Natural killer cell (primary cell): ENCODE data around the gene PON3. TPM values are rescaled to one million over a fixed set of nuclear protein-coding genes. Genes with fewer than 3 reads are reported as not detected.

ENCODE experiments used
- ATAC-seq, 3 donors: fragments of 150-1000 bp in 2 of 3; fragments of 200-7000 bp in 1 of 3; cut with Tn5 transposase; 1 replicate in 1 of 3; 2 replicates in 2 of 3; pipeline ENCODE4 v1.10.0; 2021; ENCODE audit warnings: mild to moderate bottlenecking in 2 of 3, moderate library complexity in 2 of 3
- DNase-seq, 2 donors: peaks; one replicate each; pipeline versions ENCODE4 v3.0.0 to v3.0.0-alpha.2; 2013 to 2021; ENCODE audit warnings: mixed read lengths in 1 of 2
- H3K27ac ChIP-seq: one replicate; pipeline ENCODE4 v1.5.1; 2013; ENCODE audit warnings: mild to moderate bottlenecking, low read length
- H3K27me3 ChIP-seq: one replicate; pipeline ENCODE4 v1.6.1; 2013; ENCODE audit warnings: low read length; ENCODE audit not compliant: control insufficient read depth, insufficient read depth
- H3K36me3 ChIP-seq: one replicate; pipeline ENCODE4 v1.6.1; 2013; ENCODE audit warnings: low read length; ENCODE audit not compliant: control insufficient read depth, insufficient read depth
- H3K4me1 ChIP-seq: one replicate; pipeline ENCODE4 v1.6.1; 2013; ENCODE audit warnings: low read length; ENCODE audit not compliant: control insufficient read depth, insufficient read depth
- H3K4me3 ChIP-seq: one replicate; pipeline ENCODE4 v1.5.1; 2013; ENCODE audit warnings: low read length
- H3K9me3 ChIP-seq: one replicate; pipeline ENCODE4 v1.6.1; 2013; ENCODE audit warnings: low read length; ENCODE audit not compliant: control insufficient read depth, insufficient read depth
- H3K27ac Mint-ChIP-seq, 2 donors: one replicate each; pipeline ENCODE4 v1.8.0; 2022; ENCODE audit warnings: mild to moderate bottlenecking in 2 of 2, mixed read lengths in 2 of 2, moderate library complexity in 1 of 2
- H3K27me3 Mint-ChIP-seq, 2 donors: one replicate each; pipeline ENCODE4 v1.8.0; 2022; ENCODE audit warnings: low read depth in 2 of 2, mixed read lengths in 2 of 2
- H3K36me3 Mint-ChIP-seq: one replicate; pipeline ENCODE4 v1.8.0; 2022; ENCODE audit warnings: mixed read lengths
- H3K4me1 Mint-ChIP-seq, 2 donors: one replicate each; pipeline ENCODE4 v1.8.0; 2022; ENCODE audit warnings: mixed read lengths in 2 of 2
- H3K4me3 Mint-ChIP-seq: one replicate; pipeline ENCODE4 v1.8.0; 2022; ENCODE audit warnings: mild to moderate bottlenecking, moderate library complexity, mixed read lengths
- H3K9me3 Mint-ChIP-seq, 2 donors: one replicate each; pipeline ENCODE4 v1.8.0; 2022; ENCODE audit warnings: mixed read lengths in 2 of 2
- CTCF ChIP-seq: fragments of 200-600 bp; IDR thresholded peaks from one replicate; pipeline ENCODE4 v1.8.0; 2022; ENCODE audit warnings: antibody characterized with exemption
- WGBS: methylation state at CpG from one replicate; pipeline ENCODE4 v1.1.7; 2013; ENCODE audit warnings: missing lambda C conversion rate; ENCODE audit not compliant: insufficient coverage; 5-methylcytosine and 5-hydroxymethylcytosine counted together
- intact Hi-C: fragments of 100-400 bp; cut with micrococcal nuclease; formaldehyde crosslinking; loops from one replicate; pipeline ENCODE4 v1.14.2; 2022
- total RNA-seq, 4 donors: library from RNA; stranded (reverse); fragments of 120-200 nt in 1 of 4; gene quantifications; one replicate each; pipeline versions ENCODE4 v1.2.3 to v1.2.4, GENCODE V29; 2013 to 2022

Gene PON3
- total RNA-seq, 3 donors from 2014 or later (not counting 1 experiment from before 2014, with no cell fraction given), result not detected

GRCh38 chr7:95373323-95373722, 22.9 kb downstream of the PON3 start:
- Histone ChIP-seq H3K9me3 (no peaks in the 10 kb centered on the region), H3K27ac (no peak overlapping the region), H3K36me3 (no peaks in the 10 kb centered on the region), H3K4me1 (no peaks in the 10 kb centered on the region), H3K4me3 (no peak overlapping the region), H3K27me3 (no peaks in the 10 kb centered on the region)
- peaks cover 2 to 3% of the 10 kb centered on the region in 2 donors for H3K9me3 Mint-ChIP-seq
- no peak for TF ChIP-seq CTCF
- ATAC-seq (no peak), DNase-seq (no peak)
- intact Hi-C loops, result no loop called here
- WGBS, result 89% methylated on average over 4 of the region's 4 CpGs
- H3K4me1 Mint-ChIP-seq, result no peaks in the 10 kb centered on the region
- no peak overlapping the region for H3K27ac Mint-ChIP-seq
- peaks cover 0 to 2% of the 10 kb centered on the region in 2 donors for H3K27me3 Mint-ChIP-seq
- H3K36me3 Mint-ChIP-seq, result no peaks in the 10 kb centered on the region
- no peak overlapping the region for H3K4me3 Mint-ChIP-seq

GRCh38 chr7:95368235-95368634, 27.9 kb downstream of the PON3 start:
- no peaks in the 10 kb centered on the region for H3K27me3 ChIP-seq
- H3K4me3 ChIP-seq, result no peak overlapping the region
- H3K27me3 Mint-ChIP-seq, result peaks cover 0 to 6% of the 10 kb centered on the region in 2 donors
- H3K9me3 Mint-ChIP-seq, result no peaks in the 10 kb centered on the region
- no peaks in the 10 kb centered on the region for H3K9me3 ChIP-seq
- H3K4me1 ChIP-seq, result no peaks in the 10 kb centered on the region
- DNase-seq (no peak), ATAC-seq (no peak)
- TF ChIP-seq CTCF, result no peak
- no peak overlapping the region for H3K27ac ChIP-seq
- no peaks in the 10 kb centered on the region for H3K36me3 Mint-ChIP-seq
- no peak overlapping the region for H3K4me3 Mint-ChIP-seq
- no peak overlapping the region for H3K27ac Mint-ChIP-seq
- 77% methylated on average over 3 of the region's 3 CpGs for WGBS
- H3K36me3 ChIP-seq, result no peaks in the 10 kb centered on the region
- H3K4me1 Mint-ChIP-seq, result no peaks in the 10 kb centered on the region
- intact Hi-C loops, result no loop called here

- no peak for TF ChIP-seq CTCF
- ATAC-seq (no peak), DNase-seq (no peak)
- Histone ChIP-seq H3K36me3 (no peaks in the 10 kb centered on the region), H3K4me3 (no peak overlapping the region), H3K9me3 (no peaks in the 10 kb centered on the region), H3K27me3 (no peaks in the 10 kb centered on the region), H3K27ac (no peak overlapping the region), H3K4me1 (no peaks in the 10 kb centered on the region)
- intact Hi-C loops, result no loop called here
- no peak overlapping the region for H3K27ac Mint-ChIP-seq
- WGBS, result 67% methylated on average over 1 of the region's 1 CpG
- H3K4me3 Mint-ChIP-seq, result no peak overlapping the region
- H3K27me3 Mint-ChIP-seq, result peaks cover 0 to 6% of the 10 kb centered on the region in 2 donors
- H3K4me1 Mint-ChIP-seq, result no peaks in the 10 kb centered on the region
- no peaks in the 10 kb centered on the region for H3K36me3 Mint-ChIP-seq
- H3K9me3 Mint-ChIP-seq, result no peaks in the 10 kb centered on the region
Observed at GRCh38 chr7:95367606-95368005, 28.6 kb downstream of the PON3 start.

- TF ChIP-seq CTCF, result no peak
- Histone ChIP-seq H3K36me3 (no peaks in the 10 kb centered on the region), H3K4me3 (no peak overlapping the region), H3K4me1 (no peaks in the 10 kb centered on the region), H3K9me3 (no peaks in the 10 kb centered on the region), H3K27ac (no peak overlapping the region), H3K27me3 (no peaks in the 10 kb centered on the region)
- 88% methylated on average over 1 of the region's 1 CpG for WGBS
- no peak overlapping the region for H3K4me3 Mint-ChIP-seq
- DNase-seq, result no peak
- H3K4me1 Mint-ChIP-seq, result no peaks in the 10 kb centered on the region
- peaks cover 0 to 8% of the 10 kb centered on the region in 2 donors for H3K27me3 Mint-ChIP-seq
- H3K27ac Mint-ChIP-seq, result no peak overlapping the region
- no peak for ATAC-seq
- no peaks in the 10 kb centered on the region for H3K9me3 Mint-ChIP-seq
- intact Hi-C loops, result no loop called here
- no peaks in the 10 kb centered on the region for H3K36me3 Mint-ChIP-seq
Observed at GRCh38 chr7:95365151-95365550, 31.0 kb downstream of the PON3 start.
